Mesendoderm (in vitro differentiated cells): ENCODE results near the gene SEMA3B.
A peak's percentile ranks its signal among the peaks of the same experiment; 100 is the strongest.
"Not testable (repeated sequence)": the region's sequence is repeated elsewhere in the genome, so short reads cannot be mapped to it uniquely, and the experiment has no call there.

ENCODE experiments used
- DNase-seq: peaks from one replicate; pipeline ENCODE4 v3.0.0; 2013
- H2AK5ac ChIP-seq: 2 replicates; pipeline ENCODE4 v1.6.1; 2013; ENCODE audit warnings: low read length, inconsistent platforms
- H2BK120ac ChIP-seq: 2 replicates; pipeline ENCODE4 v1.6.1; 2013; ENCODE audit warnings: low read depth, mild to moderate bottlenecking, low read length, moderate library complexity, mixed read lengths
- H2BK15ac ChIP-seq: replicated peaks from 2 replicates; pipeline ENCODE4 v1.6.1; 2013; ENCODE audit warnings: low read depth, mild to moderate bottlenecking, moderate library complexity
- H2BK5ac ChIP-seq: 2 replicates; pipeline ENCODE4 v1.6.1; 2013; ENCODE audit warnings: low read length, inconsistent platforms
- H3K18ac ChIP-seq: 2 replicates; pipeline ENCODE4 v1.6.1; 2013; ENCODE audit warnings: mild to moderate bottlenecking, low read length, mixed read lengths
- H3K23ac ChIP-seq: one replicate; pipeline ENCODE4 v1.6.1; 2013; ENCODE audit warnings: low read length
- H3K27ac ChIP-seq: 2 replicates; pipeline ENCODE4 v1.5.1; 2013; ENCODE audit warnings: low read depth, mild to moderate bottlenecking, inconsistent platforms, low read length, moderate library complexity
- H3K27me3 ChIP-seq: 2 replicates; pipeline ENCODE4 v1.6.1; 2013; ENCODE audit warnings: low read length, control low read depth, mild to moderate bottlenecking, inconsistent platforms; ENCODE audit not compliant: insufficient read depth, poor library complexity
- H3K36me3 ChIP-seq: 2 replicates; pipeline ENCODE4 v1.6.1; 2013; ENCODE audit warnings: low read length, inconsistent platforms; ENCODE audit not compliant: control insufficient read depth, insufficient read depth
- H3K4ac ChIP-seq: one replicate; pipeline ENCODE4 v1.6.1; 2013; ENCODE audit warnings: low read depth, mild to moderate bottlenecking, low read length, moderate library complexity
- H3K4me1 ChIP-seq: 2 replicates; pipeline ENCODE4 v1.6.1; 2013; ENCODE audit warnings: low read depth, low read length, inconsistent platforms; ENCODE audit not compliant: control insufficient read depth
- H3K4me2 ChIP-seq: 2 replicates; pipeline ENCODE4 v1.6.1; 2013; ENCODE audit warnings: low read length
- H3K4me3 ChIP-seq: 2 replicates; pipeline ENCODE4 v1.5.1; 2013; ENCODE audit warnings: mild to moderate bottlenecking, low read length
- H3K56ac ChIP-seq: one replicate; pipeline ENCODE4 v1.6.1; 2013; ENCODE audit warnings: low read length
- H3K79me1 ChIP-seq: 2 replicates; pipeline ENCODE4 v1.6.1; 2013; ENCODE audit warnings: low read length, inconsistent platforms
- H3K79me2 ChIP-seq: 2 replicates; pipeline ENCODE4 v1.6.1; 2013; ENCODE audit warnings: mild to moderate bottlenecking, low read length; ENCODE audit not compliant: control insufficient read depth, insufficient read depth
- H3K9ac ChIP-seq: 2 replicates; pipeline ENCODE4 v1.6.1; 2013; ENCODE audit warnings: low read length, inconsistent platforms
- H4K5ac ChIP-seq: one replicate; pipeline ENCODE4 v1.6.1; 2013; ENCODE audit warnings: low read length
- H4K8ac ChIP-seq: one replicate; pipeline ENCODE4 v1.6.1; 2013; ENCODE audit warnings: low read depth, mild to moderate bottlenecking, control low read depth, low read length, moderate library complexity
- WGBS: extraction: QIAGEN DNeasy Blood & Tissue Kit; methylation state at CpG from one replicate; pipeline ENCODE4 v1.1.7; 2013; ENCODE audit warnings: low lambda C conversion rate, missing lambda C conversion rate; ENCODE audit not compliant: insufficient coverage; ENCODE audit errors: extremely low coverage; 5-methylcytosine and 5-hydroxymethylcytosine counted together

SEMA3B gene

GRCh38 chr3:50260942-50261441 lies 8.0 kb upstream of the SEMA3B start:
- Histone ChIP-seq H3K4ac (peak overlapping the region; percentile 81), H3K23ac (peak overlapping the region; percentile 54), H2BK15ac (no peak overlapping the region), H2BK120ac (no peak overlapping the region), H3K4me1 (peaks cover 9% of the 10 kb centered on the region), H3K27ac (peak overlapping the region; percentile 9), H4K8ac (no peak overlapping the region), H3K79me2 (no peaks in the 10 kb centered on the region), H3K9ac (peak overlapping the region; percentile 70), H3K27me3 (no peaks in the 10 kb centered on the region), H2AK5ac (no peak overlapping the region), H3K18ac (peak overlapping the region; percentile 81), H3K56ac (peak overlapping the region; percentile 77), H4K5ac (no peak overlapping the region), H3K79me1 (peaks cover 2% of the 10 kb centered on the region), H3K4me3 (no peak overlapping the region), H2BK5ac (no peak overlapping the region), H3K36me3 (peaks cover 7% of the 10 kb centered on the region), H3K4me2 (no peak overlapping the region)
- whole genome bisulfite sequencing = no CpG with 5 or more reads among the region's 5 CpGs
- no peak for DNase-seq

GRCh38 chr3:50261505-50261904 lies 7.4 kb upstream of the SEMA3B start:
- Histone ChIP-seq H3K56ac (no peak overlapping the region), H3K4me2 (no peak overlapping the region), H3K27me3 (no peaks in the 10 kb centered on the region), H3K23ac (no peak overlapping the region), H2BK15ac (no peak overlapping the region), H2BK120ac (no peak overlapping the region), H3K9ac (no peak overlapping the region), H3K4me3 (no peak overlapping the region), H3K18ac (no peak overlapping the region), H4K5ac (no peak overlapping the region), H2BK5ac (no peak overlapping the region), H2AK5ac (no peak overlapping the region), H3K79me1 (peaks cover 2% of the 10 kb centered on the region), H3K36me3 (peaks cover 5% of the 10 kb centered on the region), H4K8ac (no peak overlapping the region), H3K4ac (no peak overlapping the region), H3K27ac (no peak overlapping the region), H3K4me1 (peaks cover 9% of the 10 kb centered on the region), H3K79me2 (no peaks in the 10 kb centered on the region)
- no CpG with 5 or more reads among the region's 2 CpGs for WGBS
- DNase-seq = no peak

GRCh38 chr3:50262200-50262599 lies 6.7 kb upstream of the SEMA3B start:
- H3K9ac ChIP-seq, H2BK15ac ChIP-seq, DNase-seq, H3K27me3 ChIP-seq, H4K8ac ChIP-seq, H3K79me2 ChIP-seq, H2AK5ac ChIP-seq, H3K23ac ChIP-seq, H3K56ac ChIP-seq, H3K4me2 ChIP-seq, H2BK5ac ChIP-seq, H2BK120ac ChIP-seq, H4K5ac ChIP-seq, H3K36me3 ChIP-seq, H3K27ac ChIP-seq, H3K79me1 ChIP-seq, H3K18ac ChIP-seq, H3K4ac ChIP-seq, H3K4me3 ChIP-seq: not testable (repeated sequence)
- WGBS = no CpG with 5 or more reads among the region's 4 CpGs
- H3K4me1 ChIP-seq = peaks cover 10% of the 10 kb centered on the region

- no peak overlapping the region for H3K27ac ChIP-seq
- H3K79me1 ChIP-seq = no peaks in the 10 kb centered on the region
- no CpG with 5 or more reads among the region's 7 CpGs for WGBS
- no peak for DNase-seq
- H3K18ac ChIP-seq = no peak overlapping the region
- H3K79me2 ChIP-seq = no peaks in the 10 kb centered on the region
- H3K56ac ChIP-seq = no peak overlapping the region
- no peak overlapping the region for H2BK120ac ChIP-seq
- H3K4ac ChIP-seq = no peak overlapping the region
- no peak overlapping the region for H2BK5ac ChIP-seq
- H2AK5ac ChIP-seq = no peak overlapping the region
- no peaks in the 10 kb centered on the region for H3K36me3 ChIP-seq
- no peak overlapping the region for H3K4me3 ChIP-seq
- H3K4me2 ChIP-seq = no peak overlapping the region
- no peak overlapping the region for H4K5ac ChIP-seq
- no peak overlapping the region for H3K9ac ChIP-seq
- H4K8ac ChIP-seq = no peak overlapping the region
- no peaks in the 10 kb centered on the region for H3K27me3 ChIP-seq
- no peak overlapping the region for H3K23ac ChIP-seq
- H3K4me1 ChIP-seq = peaks cover 14% of the 10 kb centered on the region
- H2BK15ac ChIP-seq = no peak overlapping the region
Measured at GRCh38 chr3:50262778-50263177, 6.2 kb upstream of the SEMA3B start.

- peak overlapping the region; percentile 63 for H3K4ac ChIP-seq
- DNase-seq = no peak
- no peaks in the 10 kb centered on the region for H3K79me2 ChIP-seq
Measured at GRCh38 chr3:50263478-50264382, 5.2 kb upstream of the SEMA3B start.

More at GRCh38 chr3:50263478-50264382, 5.2 kb upstream of the SEMA3B start:
- H3K23ac ChIP-seq = no peak overlapping the region
- WGBS = no CpG with 5 or more reads among the region's 6 CpGs
- H3K36me3 ChIP-seq = no peaks in the 10 kb centered on the region
- H2BK15ac ChIP-seq = no peak overlapping the region
- no peaks in the 10 kb centered on the region for H3K79me1 ChIP-seq
- peak overlapping the region; percentile 22 for H2AK5ac ChIP-seq
- no peaks in the 10 kb centered on the region for H3K27me3 ChIP-seq
- peak overlapping the region; percentile 11 for H3K18ac ChIP-seq
- H2BK5ac ChIP-seq = peak overlapping the region; percentile 80
- H3K4me3 ChIP-seq = no peak overlapping the region
- peak overlapping the region; percentile 77 for H3K27ac ChIP-seq
- H3K56ac ChIP-seq = peak overlapping the region; percentile 91
- H3K9ac ChIP-seq = peak overlapping the region; percentile 58
- no peak overlapping the region for H2BK120ac ChIP-seq
- H3K4me1 ChIP-seq = peaks cover 14% of the 10 kb centered on the region
- H4K5ac ChIP-seq = no peak overlapping the region
- H4K8ac ChIP-seq = no peak overlapping the region
- H3K4me2 ChIP-seq = no peak overlapping the region
